ENCODE data around the gene ZNF22. TPM values are rescaled to one million over a fixed set of nuclear protein-coding genes. Genes with fewer than 3 reads are reported as not detected.

The ZNF22 gene
- total RNA-seq, 1 donor from 2014 or later, result 16.5 TPM

DNA sequence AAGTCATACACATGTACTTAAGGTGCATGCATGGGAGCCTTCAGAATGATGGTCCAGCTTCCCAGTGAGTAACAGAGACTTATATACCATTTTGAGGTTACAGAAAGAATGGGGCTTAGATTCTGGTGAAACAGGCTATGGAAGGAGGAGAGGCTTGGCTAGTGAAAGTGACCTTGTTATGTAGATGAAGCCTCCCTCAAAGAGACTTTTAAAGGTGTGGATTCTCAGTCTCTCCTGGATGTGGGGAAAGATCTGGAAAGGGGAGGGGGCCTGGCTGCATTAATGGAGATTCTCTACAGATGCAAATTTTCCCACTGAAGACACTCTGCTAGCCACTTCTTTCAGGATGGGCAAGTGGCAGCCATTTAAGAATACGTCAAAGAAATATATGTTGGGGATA is 35.6 kb upstream of the ZNF22 start:
- DNase-seq (ENCODE audit: low spot score), result no peak

DNA sequence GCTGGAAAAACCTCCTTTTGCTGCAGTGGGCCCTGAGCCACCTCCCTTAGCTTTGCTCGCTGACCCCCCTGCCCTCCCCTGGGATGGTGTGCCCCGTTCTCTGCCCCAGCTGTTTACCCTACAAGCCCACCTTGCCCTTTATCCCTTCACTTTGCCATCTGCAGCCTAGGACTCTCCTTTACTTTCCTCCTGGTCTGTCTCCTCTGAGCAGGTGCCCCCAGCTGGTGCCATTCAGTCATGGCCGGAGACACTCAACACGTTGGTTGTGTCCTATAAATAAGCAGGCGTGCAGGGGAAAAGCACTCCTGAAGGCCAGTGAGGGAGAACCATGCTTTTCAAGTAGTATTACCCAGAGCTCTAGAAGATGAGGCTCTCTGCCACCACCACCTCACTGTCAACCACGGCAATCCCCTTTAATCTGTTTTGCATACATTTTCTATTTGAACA is 35.0 kb upstream of the ZNF22 start:
- no peak for DNase-seq (ENCODE audit: low spot score)

DNA sequence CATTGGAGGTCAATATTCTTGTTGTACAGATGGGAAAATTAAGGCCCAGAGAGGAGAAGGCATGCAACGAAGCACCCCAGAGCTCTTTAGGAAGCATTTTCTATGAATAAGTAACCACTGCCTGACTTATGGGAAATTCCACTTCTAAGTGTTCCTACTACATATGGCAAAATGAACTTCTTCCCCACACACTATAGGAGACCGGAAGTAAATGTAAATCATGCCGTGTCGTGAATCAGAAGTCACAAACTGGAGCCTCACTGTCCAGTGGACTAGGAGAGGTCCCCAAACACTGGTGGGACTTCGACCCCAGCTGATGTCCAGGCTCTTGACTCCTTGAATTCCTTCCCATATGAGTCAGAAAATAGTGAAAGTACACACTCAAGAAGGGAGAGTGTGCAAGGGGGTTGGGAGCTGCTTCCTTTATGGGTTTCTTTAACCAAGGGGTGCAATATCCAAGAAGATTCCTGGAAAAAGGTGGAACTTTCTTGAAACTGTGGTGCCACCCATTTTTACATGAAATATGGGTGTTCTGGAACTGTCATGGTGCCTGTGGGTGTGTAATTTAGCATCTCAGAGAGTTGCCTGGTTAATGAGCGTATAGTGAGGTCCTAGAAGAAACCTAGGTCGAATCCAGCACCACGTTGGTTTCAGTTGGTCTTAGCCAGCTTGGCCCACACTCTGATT is 34.5 kb upstream of the ZNF22 start:
- no peak for DNase-seq (ENCODE audit: low spot score)

DNA sequence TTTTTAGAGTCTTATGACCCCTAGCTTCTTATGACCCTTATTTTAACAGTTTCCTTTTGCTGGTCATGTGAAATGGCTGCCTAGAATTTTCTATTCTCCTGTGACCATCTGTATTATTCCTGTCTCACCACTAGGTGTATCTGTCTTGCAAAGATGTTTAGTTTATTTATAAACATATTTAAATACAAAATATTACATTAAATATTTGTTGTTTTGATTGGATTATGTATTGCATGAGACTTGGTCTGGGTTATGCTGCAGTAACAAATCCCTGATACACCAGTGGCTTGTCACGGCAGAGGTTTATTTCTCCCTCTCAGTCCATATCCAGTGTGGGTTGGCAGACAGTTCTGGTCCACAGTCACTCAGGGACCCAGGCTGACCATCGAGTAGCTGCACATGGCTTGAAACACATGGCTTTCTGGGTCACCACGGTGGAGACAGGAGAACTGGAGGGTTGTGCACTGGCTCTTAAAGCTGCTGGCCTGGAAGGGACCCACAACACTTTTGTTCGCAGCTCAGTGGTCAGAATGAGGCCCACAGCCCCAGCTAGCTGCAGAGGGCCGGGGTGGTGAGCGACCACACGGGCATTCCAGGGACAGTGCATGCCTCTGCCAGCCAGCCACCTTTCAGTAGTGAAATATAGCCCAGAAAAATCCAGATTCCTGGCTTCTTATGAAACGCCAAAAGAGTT is 33.8 kb upstream of the ZNF22 start:
- DNase-seq (ENCODE audit: low spot score), result no peak

DNA sequence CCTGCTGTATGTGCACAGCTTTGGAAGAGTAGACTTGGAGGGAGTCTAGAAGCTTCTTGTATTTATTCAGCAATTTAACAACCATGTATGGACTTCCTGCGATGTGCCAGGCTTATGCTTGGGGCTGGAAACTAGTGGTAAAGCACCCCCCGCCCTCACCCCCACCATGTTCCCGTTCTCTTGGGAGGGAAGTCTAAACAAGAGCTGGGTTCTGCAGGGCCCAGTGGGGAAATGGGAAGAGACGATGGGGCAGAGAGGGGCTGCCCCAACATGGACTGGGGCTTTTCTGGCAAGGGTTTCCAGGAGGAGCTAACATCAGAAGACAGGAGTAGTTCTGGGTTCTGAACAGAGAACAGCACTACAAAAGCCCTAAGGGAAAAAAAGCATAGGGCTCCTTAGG is 33.1 kb upstream of the ZNF22 start:
- DNase-seq (ENCODE audit: low spot score), result no peak

- DNase-seq (ENCODE audit: low spot score), result peak; percentile 53
Measured at GRCh38 chr10:44968091-44968490, 32.6 kb upstream of the ZNF22 start.

GRCh38 chr10:44968500-44969400 is 32.0 kb upstream of the ZNF22 start:
- DNase-seq (ENCODE audit: low spot score), result no peak

- DNase-seq (ENCODE audit: low spot score), result no peak
Measured at GRCh38 chr10:44969854-44970253, 30.9 kb upstream of the ZNF22 start.

DNA sequence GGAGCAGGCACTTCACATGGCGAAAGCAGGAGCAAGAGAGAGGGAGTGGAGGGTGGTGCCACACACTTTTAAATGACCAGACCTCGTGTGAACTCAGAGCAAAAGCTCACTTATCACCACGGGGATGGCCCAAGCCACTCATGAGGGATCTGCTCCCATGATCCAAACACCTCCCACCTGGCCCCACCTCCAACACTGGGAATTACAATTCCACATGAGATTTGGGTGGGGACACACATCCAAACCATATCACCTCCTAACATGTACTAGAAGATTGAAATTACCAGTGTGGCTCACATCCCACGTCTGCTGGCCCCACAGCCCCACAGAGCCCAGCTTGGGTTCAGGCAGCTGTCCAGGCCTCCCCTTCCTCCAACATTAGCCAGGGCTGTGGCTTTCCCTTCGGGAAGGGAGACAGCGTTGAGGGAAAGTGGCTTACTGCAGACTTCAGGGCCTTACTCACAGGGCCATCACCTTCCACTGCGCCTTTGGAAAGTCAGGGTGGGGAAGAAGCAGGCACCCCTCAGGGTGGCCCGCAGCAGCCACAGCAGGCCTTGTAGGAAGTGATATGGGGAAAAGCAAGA is 29.8 kb upstream of the ZNF22 start:
- DNase-seq (ENCODE audit: low spot score), result no peak

GRCh38 chr10:44971434-44971833 is 29.3 kb upstream of the ZNF22 start:
- DNase-seq (ENCODE audit: low spot score), result no peak

- no peak for DNase-seq (ENCODE audit: low spot score)
Measured at GRCh38 chr10:44971935-44972757, 28.6 kb upstream of the ZNF22 start.

DNA sequence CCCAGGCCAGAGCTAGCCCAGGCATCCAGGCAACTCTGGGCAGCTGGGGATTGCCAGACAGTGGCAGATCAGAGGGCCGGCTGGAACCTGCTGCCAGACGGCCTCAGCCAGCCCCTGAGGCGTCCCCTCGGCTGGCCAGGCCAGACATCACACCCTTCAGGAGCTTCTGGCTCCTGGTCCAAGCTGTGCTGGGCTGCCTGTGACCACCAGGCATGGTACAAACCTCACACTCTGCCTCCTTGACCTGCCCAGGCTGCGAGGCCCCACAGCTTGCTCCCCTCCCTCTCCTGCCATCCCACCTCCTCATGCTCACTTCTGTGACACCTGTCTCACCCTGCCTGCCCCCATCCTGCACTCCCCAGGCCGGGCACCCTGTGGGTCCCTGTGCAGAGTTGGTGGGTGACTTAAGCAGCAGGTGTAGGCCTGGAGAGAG is 27.8 kb upstream of the ZNF22 start:
- DNase-seq (ENCODE audit: low spot score), result no peak

DNA sequence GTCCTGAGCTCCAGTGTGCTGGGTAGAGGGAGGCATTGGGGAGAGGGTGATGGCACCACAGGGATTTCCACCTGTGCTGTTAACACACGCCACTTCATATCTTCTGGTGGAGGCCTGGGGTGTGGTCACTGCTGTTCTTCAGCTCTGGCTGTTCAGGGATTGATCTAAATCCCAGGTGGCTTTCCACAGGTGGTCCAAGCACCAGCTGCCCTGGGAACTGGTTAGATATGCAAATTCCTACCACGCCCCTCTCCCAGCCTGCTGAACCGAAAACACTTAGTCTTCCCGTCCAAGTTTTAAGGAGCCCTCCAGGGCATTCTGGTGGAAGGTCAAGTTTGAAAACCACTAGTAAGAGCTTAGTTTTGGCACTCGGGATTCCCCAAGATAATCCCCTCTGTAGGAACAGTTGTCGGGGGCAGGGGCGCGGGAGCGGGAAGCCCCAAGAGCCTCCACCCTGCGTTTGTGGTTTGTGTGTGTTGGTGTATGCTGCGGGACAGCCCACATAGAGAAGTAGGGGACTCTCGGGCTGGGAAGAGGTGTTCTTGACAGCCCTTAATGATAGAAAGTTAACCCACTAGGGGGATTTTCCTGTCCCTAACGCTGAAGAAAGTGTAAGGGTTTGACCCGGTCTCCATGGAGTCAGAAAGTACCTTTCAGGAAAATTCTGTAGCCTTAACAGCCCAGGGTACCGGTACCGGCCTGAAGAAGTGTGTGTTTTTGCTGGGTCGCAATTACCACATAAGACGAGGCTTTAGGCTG is 27.2 kb upstream of the ZNF22 start:
- no peak for DNase-seq (ENCODE audit: low spot score)

DNA sequence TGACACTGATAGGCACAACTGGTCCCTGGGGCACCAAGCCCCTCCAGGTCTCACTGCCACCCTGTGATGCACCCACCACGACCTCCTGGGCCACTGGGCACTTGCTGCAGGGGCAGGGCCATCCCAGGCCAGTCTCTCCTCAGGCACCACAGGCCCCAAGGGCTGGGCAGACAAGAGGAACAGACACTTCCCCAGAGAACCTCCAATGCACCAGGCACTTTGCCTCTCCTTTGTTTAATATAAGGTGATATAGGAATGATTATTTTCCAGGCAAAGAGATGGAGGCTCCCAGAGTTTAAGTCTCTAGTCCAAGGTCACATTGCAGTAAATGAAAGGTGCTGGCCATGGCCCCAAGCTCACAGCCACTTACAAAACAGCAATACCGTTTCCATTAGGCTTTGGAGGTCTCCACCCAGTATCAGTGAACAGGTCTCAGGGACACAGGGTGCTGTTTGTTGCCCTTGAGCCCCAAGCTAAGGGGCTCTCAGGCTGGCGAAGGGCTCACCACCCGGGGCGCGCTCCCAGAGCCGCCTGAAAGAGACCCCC is 26.6 kb upstream of the ZNF22 start:
- no peak for DNase-seq (ENCODE audit: low spot score)

DNA sequence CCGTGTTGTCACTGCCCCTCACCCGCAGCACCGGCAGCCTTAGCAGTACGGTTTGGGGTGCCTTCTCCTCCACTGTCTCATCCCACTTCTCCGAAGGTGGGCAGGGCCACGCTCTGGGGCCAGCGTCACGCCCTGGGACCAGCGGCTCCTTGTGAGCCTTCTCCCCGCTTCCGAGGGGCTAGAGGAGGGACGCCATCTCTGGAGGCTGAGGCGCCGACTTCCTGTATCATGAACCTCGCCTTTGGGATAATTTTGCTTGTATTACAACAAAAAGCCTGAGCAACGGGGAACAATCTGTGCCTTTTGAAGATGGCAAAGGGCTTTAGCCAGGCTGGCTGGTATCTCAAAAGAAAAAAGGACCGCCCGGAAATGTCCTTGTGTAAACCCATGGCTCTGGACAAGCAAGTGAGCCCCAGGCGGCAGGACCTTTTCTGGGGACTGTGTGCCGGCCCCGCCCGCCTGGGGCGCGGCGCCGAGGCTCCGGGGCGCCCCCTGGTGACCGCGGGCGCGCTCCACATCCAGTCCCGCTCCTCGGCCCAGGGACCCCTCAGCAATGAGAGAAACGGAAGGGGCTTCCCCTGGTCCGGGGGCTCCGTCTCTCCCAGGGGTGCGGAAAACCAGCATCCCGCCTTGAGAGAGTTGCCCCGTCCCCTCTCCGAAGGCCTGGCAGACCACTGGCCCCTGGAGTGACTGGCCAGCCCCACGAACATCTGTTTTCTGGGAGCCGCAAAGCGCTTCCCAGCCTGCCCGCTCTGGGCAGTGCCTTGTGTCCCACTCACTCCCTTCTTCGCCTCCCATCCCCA is 25.9 kb upstream of the ZNF22 start:
- DNase-seq (ENCODE audit: low spot score), result peak; percentile 71

DNA sequence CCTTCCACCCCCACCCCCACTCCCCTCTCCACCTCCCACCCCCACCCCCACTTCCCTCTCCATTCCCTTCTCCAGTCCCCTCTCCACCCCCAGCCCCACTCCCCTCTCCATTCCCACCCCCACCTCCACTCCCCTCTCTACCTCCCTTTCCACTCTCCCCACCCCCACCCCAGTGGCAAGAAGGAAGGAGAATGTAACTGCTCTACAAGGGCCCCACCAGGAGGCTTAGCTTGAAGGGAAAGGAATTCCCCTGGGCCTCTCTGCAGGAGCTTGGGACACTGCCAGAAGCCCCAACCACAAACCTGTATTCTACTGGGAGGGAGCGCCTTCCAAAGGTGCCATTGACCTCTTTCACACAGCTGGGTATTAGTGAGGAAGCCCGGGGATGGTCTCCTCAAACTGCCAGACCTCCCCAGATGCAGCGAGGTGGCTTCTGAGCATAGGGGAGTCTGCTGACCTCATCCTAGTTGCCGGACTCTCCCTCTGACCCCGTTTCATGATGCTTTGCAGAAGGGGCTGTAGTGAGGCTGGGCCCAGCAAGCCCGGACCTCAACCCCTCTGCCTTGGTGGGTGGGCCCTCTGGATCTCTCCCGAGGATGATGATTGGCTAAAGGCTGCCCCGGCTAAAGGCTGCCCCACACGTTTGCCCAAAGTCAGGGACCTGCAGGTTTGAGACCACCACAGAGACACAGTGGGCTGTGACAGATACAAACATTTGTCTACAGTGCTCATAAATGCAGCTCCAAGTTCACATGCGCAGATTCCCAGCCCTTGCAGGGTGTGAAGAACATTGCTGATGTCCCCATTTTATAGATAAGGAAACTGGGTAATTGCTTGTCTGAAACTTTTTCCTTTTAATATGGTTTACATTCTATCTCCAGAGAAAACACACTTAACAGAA is 25.0 kb upstream of the ZNF22 start:
- DNase-seq (ENCODE audit: low spot score), result no peak

DNA sequence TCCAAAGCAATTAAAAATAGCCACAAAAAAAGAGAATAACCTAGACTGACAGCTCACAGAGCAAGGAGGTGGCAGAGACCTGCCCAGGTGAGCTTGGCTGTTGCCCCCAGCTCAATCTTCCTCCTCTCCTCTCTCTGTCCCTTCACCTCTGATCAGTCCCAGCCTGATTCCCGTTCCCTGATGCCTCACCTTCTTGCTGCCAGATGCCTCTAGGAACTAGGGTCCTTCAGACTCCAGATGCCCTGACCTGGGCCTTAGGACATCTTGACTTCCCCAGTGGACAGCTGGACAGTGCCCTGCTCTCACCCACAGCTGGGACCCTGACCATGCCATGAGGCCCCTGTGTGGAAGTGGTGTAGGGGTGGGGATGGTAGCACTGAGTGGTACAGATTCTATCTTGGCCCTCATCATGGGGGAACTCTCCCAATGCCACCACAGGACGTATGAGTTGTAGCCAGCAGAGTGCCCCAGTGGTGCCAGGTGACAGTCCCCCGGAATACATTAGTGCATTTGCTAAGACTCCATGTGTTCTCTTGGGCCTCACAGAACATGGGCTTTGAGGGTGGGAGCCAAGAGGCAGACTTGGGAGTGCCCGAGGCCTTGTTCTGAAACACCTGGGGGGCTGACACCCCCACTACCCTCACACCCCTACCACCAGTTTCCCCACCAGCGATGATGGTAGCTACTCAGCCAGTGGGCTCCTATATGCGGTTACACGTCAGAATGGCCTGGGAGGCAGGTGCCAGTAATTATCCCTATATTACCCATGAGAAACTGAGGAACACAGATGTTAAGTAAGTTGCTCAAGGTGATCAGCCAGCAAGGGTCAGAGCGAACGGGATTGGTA is 24.1 kb upstream of the ZNF22 start:
- no peak for DNase-seq (ENCODE audit: low spot score)
